Measurements from ENCODE around the gene PPIH. TPM values are rescaled to one million over a fixed set of nuclear protein-coding genes. Genes with fewer than 3 reads are reported as not detected.

Gene PPIH
- polyA plus RNA-seq, 3 donors: 28.1 to 31.0 (median 28.8) TPM

- intact Hi-C loops (cut with micrococcal nuclease): no loop called here
- Histone ChIP-seq H3K4me3 (replicated peaks in 1 of 3; ENCODE audit: low read depth in 2 of 3, low read length in 3 of 3) (no peak overlapping the region), H4K20me1 (ENCODE audit: insufficient read depth, low read length) (no peaks in the 10 kb centered on the region), H3K79me2 (ENCODE audit: insufficient read depth, low read length) (no peaks in the 10 kb centered on the region), H3K9ac (ENCODE audit: insufficient read depth, low read length, poor library complexity, severe bottlenecking) (no peak overlapping the region), H3K4me1 (ENCODE audit: control insufficient read depth in 1 of 2, insufficient read depth in 2 of 2, low read length in 2 of 2) (peaks cover under 1 to 3% of the 10 kb centered on the region in 2 donors), H3K9me3 (replicated peaks in 1 of 2; ENCODE audit: control insufficient read depth in 1 of 2, insufficient read depth in 1 of 2, low read length in 2 of 2) (no peaks in the 10 kb centered on the region), H3K27ac (ENCODE audit: low read depth in 1 of 2, low read length in 2 of 2) (no peak overlapping the region), H2AFZ (ENCODE audit: insufficient read depth, low read depth, low read length, poor library complexity, severe bottlenecking) (no peak overlapping the region), H3K36me3 (replicated peaks in 1 of 2; ENCODE audit: control insufficient read depth in 1 of 2, insufficient read depth in 2 of 2, low read length in 2 of 2) (peaks cover 14 to 54% of the 10 kb centered on the region in 2 donors), H3K27me3 (ENCODE audit: control insufficient read depth in 2 of 2, insufficient read depth in 2 of 2, low read length in 2 of 2) (no peaks in the 10 kb centered on the region), H3K4me2 (replicated peaks; ENCODE audit: extremely low read depth, low read length, poor library complexity, severe bottlenecking) (no peak overlapping the region)
- Mint-ChIP-seq H3K36me3 (peaks cover 35 to 38% of the 10 kb centered on the region in 2 donors), H3K4me1 (peaks cover 7% of the 10 kb centered on the region), H3K27me3 (ENCODE audit: low read depth in 3 of 3) (peaks cover 0 to under 1% (median 0%) of the 10 kb centered on the region in 3 donors), H3K4me3 (no peak overlapping the region), H3K9me3 (no peaks in the 10 kb centered on the region), H3K27ac (no peak overlapping the region)
- TF ChIP-seq CTCF (IDR thresholded peaks at IDR 0.05): no peak
- no peak for DNase-seq
- whole genome bisulfite sequencing (ENCODE audit: insufficient coverage): 93% methylated on average over 3 of the region's 3 CpGs
Measured at GRCh38 chr1:42675467-42675866, 17.2 kb downstream of the PPIH start.

GRCh38 chr1:42676534-42677087, 18.4 kb downstream of the PPIH start:
- no CpG with 5 or more reads among the region's 3 CpGs for WGBS (ENCODE audit: insufficient coverage)
- Histone ChIP-seq H3K36me3 (replicated peaks in 1 of 2; ENCODE audit: control insufficient read depth in 1 of 2, insufficient read depth in 2 of 2, low read length in 2 of 2) (peaks cover 11 to 53% of the 10 kb centered on the region in 2 donors), H3K4me2 (replicated peaks; ENCODE audit: extremely low read depth, low read length, poor library complexity, severe bottlenecking) (no peak overlapping the region), H3K4me3 (replicated peaks in 1 of 3; ENCODE audit: low read depth in 2 of 3, low read length in 3 of 3) (no peak overlapping the region), H3K4me1 (ENCODE audit: control insufficient read depth in 1 of 2, insufficient read depth in 2 of 2, low read length in 2 of 2) (peaks cover 12 to 14% of the 10 kb centered on the region in 2 donors), H3K9ac (ENCODE audit: insufficient read depth, low read length, poor library complexity, severe bottlenecking) (no peak overlapping the region), H3K27me3 (ENCODE audit: control insufficient read depth in 2 of 2, insufficient read depth in 2 of 2, low read length in 2 of 2) (no peaks in the 10 kb centered on the region), H3K79me2 (ENCODE audit: insufficient read depth, low read length) (peaks cover 7% of the 10 kb centered on the region), H2AFZ (ENCODE audit: insufficient read depth, low read depth, low read length, poor library complexity, severe bottlenecking) (no peak overlapping the region), H4K20me1 (ENCODE audit: insufficient read depth, low read length) (no peaks in the 10 kb centered on the region), H3K27ac (ENCODE audit: low read depth in 1 of 2, low read length in 2 of 2) (no peak overlapping the region), H3K9me3 (replicated peaks in 1 of 2; ENCODE audit: control insufficient read depth in 1 of 2, insufficient read depth in 1 of 2, low read length in 2 of 2) (no peaks in the 10 kb centered on the region)
- Mint-ChIP-seq H3K36me3 (peaks cover 31 to 35% of the 10 kb centered on the region in 2 donors), H3K4me3 (no peak overlapping the region), H3K27me3 (ENCODE audit: low read depth in 3 of 3) (no peaks in the 10 kb centered on the region), H3K4me1 (peaks cover 16% of the 10 kb centered on the region), H3K27ac (peak overlapping the region in 2 of 7 donors; percentile 6 to 23), H3K9me3 (no peaks in the 10 kb centered on the region)
- TF ChIP-seq CTCF (IDR thresholded peaks at IDR 0.05): no peak
- no peak for DNase-seq
- intact Hi-C loops (cut with micrococcal nuclease): no loop called here

Measured in CD14-positive monocyte (primary cell).